HG03378 (cell line): ENCODE data around the gene HEBP2.

Source experiments
- ATAC-seq: cut with Tn5 transposase; IDR thresholded peaks from one replicate; pipeline ENCODE4 v1.9.1; 2021; ENCODE audit warnings: mild to moderate bottlenecking, moderate library complexity; ENCODE audit not compliant: unreplicated experiment

HEBP2 gene

GRCh38 chr6:138397128-138398122 lies 6.6 kb upstream of the HEBP2 start:
- ATAC-seq, result no peak

- ATAC-seq, result no peak
These were observed 3.7 kb upstream of the HEBP2 start for GRCh38 chr6:138400326-138400725.

GRCh38 chr6:138401960-138402837 lies 1.8 kb upstream of the HEBP2 start:
- ATAC-seq, result no peak

- no peak for ATAC-seq
These were observed 1.2 kb upstream of the HEBP2 start for GRCh38 chr6:138402838-138403187.

- peak; percentile 14 for ATAC-seq
These were observed 661 bp upstream of the HEBP2 start for GRCh38 chr6:138403324-138403800.

- peak; percentile 8 for ATAC-seq
These were observed 779 bp downstream of the HEBP2 start for GRCh38 chr6:138404666-138405337.

GRCh38 chr6:138405816-138406413 lies 1.9 kb downstream of the HEBP2 start:
- no peak for ATAC-seq

- ATAC-seq, result no peak
These were observed 2.4 kb downstream of the HEBP2 start for GRCh38 chr6:138406443-138406842.

GRCh38 chr6:138410048-138410735 lies 6.2 kb downstream of the HEBP2 start:
- no peak for ATAC-seq

- ATAC-seq, result peak; percentile 84
These were observed 7.2 kb downstream of the HEBP2 start for GRCh38 chr6:138410972-138411880.

GRCh38 chr6:138415125-138415524 lies 11.1 kb downstream of the HEBP2 start:
- ATAC-seq, result no peak

GRCh38 chr6:138416206-138416605 lies 12.2 kb downstream of the HEBP2 start:
- no peak for ATAC-seq

GRCh38 chr6:138417493-138418117 lies 13.6 kb downstream of the HEBP2 start:
- no peak for ATAC-seq

GRCh38 chr6:138418118-138418742 lies 14.2 kb downstream of the HEBP2 start:
- ATAC-seq, result no peak

GRCh38 chr6:138419766-138420165 lies 15.7 kb downstream of the HEBP2 start:
- ATAC-seq, result no peak

- no peak for ATAC-seq
These were observed 16.3 kb downstream of the HEBP2 start for GRCh38 chr6:138420356-138420755.

GRCh38 chr6:138421089-138421488 lies 17.1 kb downstream of the HEBP2 start:
- ATAC-seq, result no peak

GRCh38 chr6:138421608-138422007 lies 17.6 kb downstream of the HEBP2 start:
- ATAC-seq, result no peak
